Psoas muscle (tissue), 8 donors: ENCODE results near the gene ENDOV. TPM values are rescaled to one million over a fixed set of nuclear protein-coding genes. Genes with fewer than 3 reads are reported as not detected.

Experiments used
- ATAC-seq, 4 donors: fragments of 200-7000 bp; cut with Tn5 transposase; one replicate each; pipeline ENCODE4 v1.9.1; 2020; ENCODE audit warnings: moderate library complexity in 3 of 4, mild to moderate bottlenecking in 2 of 4
- DNase-seq, 2 donors: peaks; one replicate each; pipeline ENCODE4 v3.0.0-alpha.2; 2020
- H3K27ac ChIP-seq: fragments of 200-600 bp; one replicate; pipeline ENCODE4 v1.8.0; 2022
- H3K27me3 ChIP-seq, 3 donors: fragments of 200-600 bp in 1 of 3; one replicate each; pipeline versions ENCODE4 v1.6.1 to v1.8.0; 2013 to 2022; ENCODE audit warnings: low read length in 2 of 3, mild to moderate bottlenecking in 2 of 3, moderate library complexity in 1 of 3; ENCODE audit not compliant: insufficient read depth in 3 of 3
- H3K36me3 ChIP-seq, 2 donors: fragments of 200-600 bp in 1 of 2; one replicate each; pipeline versions ENCODE4 v1.6.1 to v1.8.0; 2013 to 2022; ENCODE audit warnings: low read depth in 1 of 2, mild to moderate bottlenecking in 1 of 2, moderate library complexity in 1 of 2; ENCODE audit not compliant: insufficient read depth in 1 of 2
- H3K4me1 ChIP-seq: fragments of 200-600 bp; one replicate; pipeline ENCODE4 v1.8.0; 2022
- H3K4me3 ChIP-seq: fragments of 200-600 bp; one replicate; pipeline ENCODE4 v1.8.0; 2022; ENCODE audit warnings: mild to moderate bottlenecking
- H3K9me3 ChIP-seq: fragments of 200-600 bp; one replicate; pipeline ENCODE4 v1.8.0; 2022
- WGBS, 3 donors: extraction: QIAGEN DNeasy Blood & Tissue Kit; methylation state at CpG; one replicate each; pipeline versions ENCODE4 v1.1.6 to v1.1.7; 2013; 5-methylcytosine and 5-hydroxymethylcytosine counted together
- intact Hi-C, 2 donors: fragments of 100-400 bp; cut with DNase I; formaldehyde crosslinking; loops; one replicate each; pipeline versions ENCODE4 v1.11.0 to v1.14.2; 2022
- polyA plus RNA-seq, 3 donors: library from polyadenylated mRNA; stranded (reverse); fragments of 200-250 nt; gene quantifications; one replicate each; pipeline ENCODE4 v1.2.3, GENCODE V29; 2013
- total RNA-seq, 4 donors: library from RNA; stranded (reverse); fragmentation: NEBNext Ultra II Directional in 2 of 4; extraction: Animal tissue kit (Norgen Biotek cat#: 25700) in 2 of 4; gene quantifications; one replicate each; pipeline versions ENCODE4 v1.2.1 to v1.2.4, GENCODE V29; 2021 to 2023
- TF ChIP-seq, protein P1 (sequence below): fragments of 200-600 bp; IDR thresholded peaks from one replicate; pipeline ENCODE4 v1.8.0; 2022; ENCODE audit warnings: antibody characterized with exemption
- donor health status: healthy with polysubstance abuse.
- donor health status: DM: no; HTN: no; CAD: no; lungs with moderate emphysema.
- donor health status: Bipolar disorder and iron deficiency.
- donor health status: healthy.
- donor health status: DM: yes; HTN: yes; CAD: no.
- donor health status: DM: no; HTN: no; CAD: no.
- donor health status: DM: no; HTN: no; CAD: no.
- donor health status: DM: yes; HTN: yes; CAD: no.

Gene ENDOV
- total and polyA plus RNA-seq, 7 donors = 12.0 to 24.3 (median 17.9) TPM

DNA sequence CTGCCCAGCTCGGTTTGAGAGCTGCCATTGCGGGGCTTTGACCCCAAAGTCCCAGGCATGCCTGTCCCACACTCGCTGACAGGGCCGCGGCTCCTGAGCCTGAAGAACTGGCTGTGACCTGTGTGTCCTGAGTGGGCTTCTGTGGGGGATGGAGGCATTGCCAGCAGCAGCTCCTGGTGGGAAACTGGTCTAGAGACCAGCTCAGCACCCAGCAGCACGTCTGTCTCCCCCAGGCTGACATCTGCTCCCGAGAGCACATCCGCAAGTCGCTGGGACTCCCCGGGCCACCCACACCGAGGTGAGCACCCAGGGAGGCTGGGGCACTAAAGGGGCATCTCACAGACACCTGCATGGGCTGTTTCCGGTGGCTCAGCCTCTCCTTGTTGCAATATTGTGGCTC lies 13.4 kb downstream of the ENDOV start:
- no peaks in the 10 kb centered on the region for H3K9me3 ChIP-seq

DNA sequence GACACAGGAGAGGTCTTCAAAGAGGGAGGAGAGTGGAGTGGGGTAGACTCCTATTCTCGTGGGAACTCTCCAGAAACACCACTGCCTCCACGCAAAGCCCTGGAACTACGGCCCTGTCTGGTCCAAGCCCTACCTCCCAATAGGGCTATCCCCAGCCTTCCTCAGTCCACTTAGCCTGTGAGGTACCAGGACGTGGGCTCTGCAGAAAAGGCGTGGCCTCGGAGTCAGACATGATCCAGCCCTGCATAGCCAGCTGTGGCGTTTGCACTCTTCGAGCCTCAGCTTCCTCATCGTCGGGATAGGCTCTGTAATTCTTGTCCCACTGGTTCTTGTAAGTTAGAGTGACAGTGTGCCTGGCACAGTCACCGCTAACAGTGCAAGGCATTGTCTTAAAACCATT lies 13.8 kb downstream of the ENDOV start:
- Histone ChIP-seq H3K4me1 (peaks cover 5% of the 10 kb centered on the region), H3K27me3 (no peaks in the 10 kb centered on the region), H3K9me3 (no peaks in the 10 kb centered on the region), H3K4me3 (no peak overlapping the region), H3K36me3 (peaks cover 0 to 23% of the 10 kb centered on the region in 2 donors), H3K27ac (no peak overlapping the region)
- 89 to 93% (median 90%) methylated on average over 11 of the region's 11 CpGs for WGBS, 3 donors
- intact Hi-C loops = loop anchor here in 1 of 2 donors (10.0 kb wide), 2 partner anchors 446 to 666 kb away; no protein-coding TSS in a partner anchor
- ATAC-seq (no peak), DNase-seq (peak in 1 of 2 donors; percentile 17)
- TF ChIP-seq, protein P1, sequence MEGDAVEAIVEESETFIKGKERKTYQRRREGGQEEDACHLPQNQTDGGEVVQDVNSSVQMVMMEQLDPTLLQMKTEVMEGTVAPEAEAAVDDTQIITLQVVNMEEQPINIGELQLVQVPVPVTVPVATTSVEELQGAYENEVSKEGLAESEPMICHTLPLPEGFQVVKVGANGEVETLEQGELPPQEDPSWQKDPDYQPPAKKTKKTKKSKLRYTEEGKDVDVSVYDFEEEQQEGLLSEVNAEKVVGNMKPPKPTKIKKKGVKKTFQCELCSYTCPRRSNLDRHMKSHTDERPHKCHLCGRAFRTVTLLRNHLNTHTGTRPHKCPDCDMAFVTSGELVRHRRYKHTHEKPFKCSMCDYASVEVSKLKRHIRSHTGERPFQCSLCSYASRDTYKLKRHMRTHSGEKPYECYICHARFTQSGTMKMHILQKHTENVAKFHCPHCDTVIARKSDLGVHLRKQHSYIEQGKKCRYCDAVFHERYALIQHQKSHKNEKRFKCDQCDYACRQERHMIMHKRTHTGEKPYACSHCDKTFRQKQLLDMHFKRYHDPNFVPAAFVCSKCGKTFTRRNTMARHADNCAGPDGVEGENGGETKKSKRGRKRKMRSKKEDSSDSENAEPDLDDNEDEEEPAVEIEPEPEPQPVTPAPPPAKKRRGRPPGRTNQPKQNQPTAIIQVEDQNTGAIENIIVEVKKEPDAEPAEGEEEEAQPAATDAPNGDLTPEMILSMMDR = no peak

More for the DNA sequence above, 13.4 kb downstream of the ENDOV start:
- TF ChIP-seq, protein P1 = no peak
- Histone ChIP-seq H3K36me3 (peaks cover 0 to 23% of the 10 kb centered on the region in 2 donors), H3K4me1 (peaks cover 9% of the 10 kb centered on the region), H3K27ac (no peak overlapping the region), H3K4me3 (no peak overlapping the region), H3K27me3 (no peaks in the 10 kb centered on the region)
- no peak for ATAC-seq
- peak in 1 of 2 donors; percentile 35 for DNase-seq
- intact Hi-C loops = loop anchor here in 1 of 2 donors (10.0 kb wide), 2 partner anchors 446 to 666 kb away; no protein-coding TSS in a partner anchor
- 88 to 94% (median 93%) methylated on average over 12 of the region's 12 CpGs for WGBS, 3 donors

DNA sequence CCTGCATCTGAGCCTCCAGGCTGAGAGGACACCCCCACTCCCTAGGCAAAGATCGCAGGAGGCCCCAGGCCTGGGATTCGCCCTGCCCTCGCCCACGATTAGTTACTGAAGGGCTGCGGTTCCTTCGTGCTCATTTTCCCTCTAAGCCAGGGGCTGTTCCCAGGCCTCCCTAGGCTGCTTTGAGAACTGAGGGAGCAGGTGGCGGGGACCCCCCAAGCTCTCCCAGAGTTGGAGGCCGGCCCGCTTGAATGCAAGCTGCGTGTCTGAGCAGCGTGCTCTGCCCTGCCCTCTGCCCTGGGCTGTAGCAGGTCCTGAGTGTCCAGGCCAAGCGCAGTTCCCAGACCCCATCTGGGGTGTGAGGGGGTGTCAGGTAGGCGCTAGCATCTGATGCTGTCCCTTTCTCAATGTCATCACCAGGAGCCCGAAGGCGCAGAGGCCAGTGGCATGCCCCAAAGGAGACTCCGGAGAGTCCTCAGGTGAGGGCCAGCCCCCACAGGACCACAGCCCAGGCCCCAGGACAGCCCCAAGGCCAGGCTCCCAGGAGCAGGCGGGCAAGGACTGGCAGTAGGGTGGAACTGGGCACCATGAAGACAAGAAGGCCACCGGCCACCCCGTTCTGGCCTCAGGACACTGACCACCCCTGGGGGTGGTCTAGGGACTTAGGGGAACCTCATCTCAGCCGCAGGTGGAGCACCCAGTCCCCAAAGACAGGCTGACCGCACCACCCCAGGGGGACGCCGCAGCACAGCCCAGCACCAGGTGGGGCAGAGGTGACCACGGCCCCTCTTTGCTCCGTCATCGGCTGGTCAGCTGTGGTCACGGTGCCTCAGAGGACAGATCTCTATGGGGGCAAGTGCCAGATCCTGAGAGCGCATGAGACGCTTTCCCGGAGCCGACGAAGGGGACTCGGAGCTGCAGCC lies 14.6 kb downstream of the ENDOV start:
- intact Hi-C loops = loop anchor here (5.0 to 10.0 kb wide), 3 partner anchors 148 to 665 kb away; no protein-coding TSS in a partner anchor
- H3K27me3 ChIP-seq = no peaks in the 10 kb centered on the region
- H3K4me3 ChIP-seq = no peak overlapping the region
- H3K27ac ChIP-seq = no peak overlapping the region
- no peaks in the 10 kb centered on the region for H3K9me3 ChIP-seq
- TF ChIP-seq, protein P1 = no peak
- peaks cover 0 to 23% of the 10 kb centered on the region in 2 donors for H3K36me3 ChIP-seq
- peaks cover 3% of the 10 kb centered on the region for H3K4me1 ChIP-seq
- WGBS, 3 donors = 89 to 92% (median 89%) methylated on average over 33 of the region's 33 CpGs
- ATAC-seq (no peak), DNase-seq (peak in 1 of 2 donors; percentile 34)

DNA sequence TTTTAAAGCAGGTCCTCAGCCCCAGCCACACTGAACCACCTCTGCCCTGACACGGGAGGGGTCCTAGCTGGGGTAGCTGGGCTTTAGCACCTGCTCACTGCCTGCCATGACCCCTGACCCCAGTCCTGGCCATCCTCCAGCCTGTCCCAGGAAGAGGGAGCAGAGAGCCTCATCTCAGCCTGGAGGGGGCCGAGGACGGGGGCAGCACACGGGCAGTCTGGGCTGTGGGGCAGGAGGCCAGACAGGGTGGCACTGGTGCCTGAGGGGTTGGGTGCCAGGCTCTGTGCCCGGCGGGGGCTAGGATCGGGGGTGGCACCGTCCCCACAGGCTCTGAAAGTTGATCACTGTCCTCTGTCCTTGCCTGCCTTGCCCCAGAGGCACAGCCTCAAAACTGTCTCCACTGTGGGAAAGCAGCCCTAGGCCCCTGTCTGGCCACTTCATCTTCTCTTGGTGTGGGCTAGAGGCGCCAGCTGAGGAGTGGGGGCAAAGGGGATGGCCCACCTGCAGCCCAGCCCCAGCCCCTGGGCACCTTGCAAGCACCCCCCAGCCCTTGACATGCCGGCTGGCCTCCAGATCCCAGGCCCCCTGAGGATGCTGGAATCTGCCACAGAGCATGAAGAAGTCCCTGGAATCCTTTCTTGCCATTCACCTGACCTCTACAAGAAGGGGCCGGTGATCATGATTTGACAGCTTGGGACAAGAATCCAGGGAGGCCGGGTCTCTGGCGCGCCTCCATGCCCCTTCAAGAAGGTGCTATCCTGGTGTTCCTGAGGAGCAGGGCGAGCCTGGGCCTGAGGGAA lies 15.7 kb downstream of the ENDOV start:
- intact Hi-C loops = loop anchor here in 1 of 2 donors (5.0 kb wide), 1 partner anchor 147 kb away; no protein-coding TSS in a partner anchor
- no peak for ATAC-seq
- WGBS, 3 donors = 87 to 89% (median 88%) methylated on average over 15 of the region's 15 CpGs

More for the DNA sequence above, 15.7 kb downstream of the ENDOV start:
- H3K4me1 ChIP-seq = peaks cover 3% of the 10 kb centered on the region
- no peaks in the 10 kb centered on the region for H3K27me3 ChIP-seq
- no peak overlapping the region for H3K4me3 ChIP-seq
- TF ChIP-seq, protein P1 = no peak
- H3K36me3 ChIP-seq = peaks cover 0 to 23% of the 10 kb centered on the region in 2 donors
- no peaks in the 10 kb centered on the region for H3K9me3 ChIP-seq
- peak in 1 of 2 donors; percentile 50 for DNase-seq
- H3K27ac ChIP-seq = no peak overlapping the region
